Lung (tissue), 12 donors: ENCODE results near the gene TAOK2. TPM values are rescaled to one million over a fixed set of nuclear protein-coding genes. Genes with fewer than 3 reads are reported as not detected.

Source experiments
- ATAC-seq: fragments of 200-7000 bp; cut with Tn5 transposase; one replicate; pipeline ENCODE4 v1.9.1; 2020; ENCODE audit warnings: moderate number of reproducible peaks; ENCODE audit not compliant: insufficient read depth, low FRiP score
- DNase-seq, 3 donors: peaks; one replicate each; pipeline ENCODE4 v3.0.0-alpha.2; 2013 to 2017
- H3K27ac ChIP-seq, 2 donors: one replicate each; pipeline ENCODE4 v1.5.1; 2013; ENCODE audit warnings: mild to moderate bottlenecking in 2 of 2, moderate library complexity in 2 of 2, control low read depth in 1 of 2, inconsistent platforms in 1 of 2, low read depth in 1 of 2, low read length in 1 of 2
- H3K27me3 ChIP-seq, 3 donors: one replicate each; pipeline ENCODE4 v1.5.1; 2013; ENCODE audit warnings: low read length in 2 of 3; ENCODE audit not compliant: control insufficient read depth in 3 of 3, insufficient read depth in 3 of 3
- H3K36me3 ChIP-seq, 4 donors: one replicate each; pipeline ENCODE4 v1.5.1; 2013; ENCODE audit warnings: low read length in 4 of 4, mild to moderate bottlenecking in 1 of 4, moderate library complexity in 1 of 4; ENCODE audit not compliant: control insufficient read depth in 4 of 4, insufficient read depth in 4 of 4
- H3K4me1 ChIP-seq, 5 donors: one replicate each; pipeline ENCODE4 v1.5.1; 2013; ENCODE audit warnings: low read length in 5 of 5, mild to moderate bottlenecking in 2 of 5, moderate library complexity in 1 of 5; ENCODE audit not compliant: control insufficient read depth in 5 of 5, insufficient read depth in 5 of 5
- H3K4me3 ChIP-seq: one replicate; pipeline ENCODE4 v1.5.1; 2013; ENCODE audit warnings: mild to moderate bottlenecking, control low read depth, moderate library complexity
- H3K9ac ChIP-seq, 2 donors: one replicate each; pipeline ENCODE4 v1.5.1; 2013; ENCODE audit warnings: low read length in 2 of 2, control low read depth in 1 of 2; ENCODE audit not compliant: insufficient read depth in 1 of 2
- H3K9me3 ChIP-seq, 4 donors: one replicate each; pipeline ENCODE4 v1.5.1; 2013; ENCODE audit warnings: low read length in 3 of 4, mild to moderate bottlenecking in 1 of 4, moderate library complexity in 1 of 4; ENCODE audit not compliant: control insufficient read depth in 4 of 4, insufficient read depth in 3 of 4
- CTCF ChIP-seq: IDR thresholded peaks from 2 replicates; pipeline ENCODE4 v1.5.1; 2012; ENCODE audit warnings: mild to moderate bottlenecking; ENCODE audit errors: control extremely low read depth, extremely low read depth
- WGBS, 2 donors: extraction: QIAGEN DNeasy Blood & Tissue Kit; methylation state at CpG; one replicate each; pipeline ENCODE4 v1.1.7; 2013; 5-methylcytosine and 5-hydroxymethylcytosine counted together
- polyA plus RNA-seq, 2 donors: library from polyadenylated mRNA; stranded (reverse); fragments of 200-250 nt; gene quantifications; one replicate each; pipeline ENCODE4 v1.2.1, GENCODE V29; 2013
- total RNA-seq, 2 donors: library from RNA; depleted of rRNA in 1 of 2; stranded (reverse); fragments of >200 nt in 1 of 2; gene quantifications; one replicate each; pipeline ENCODE4 v1.2.1, GENCODE V29; 2014 to 2021
- donor health status: control.
- donor health status: control.
- donor health status: Bipolar disorder and iron deficiency.
- donor health status: healthy.
- donor health status: DM: yes; HTN: yes; CAD: no.

TAOK2 gene
- total and polyA plus RNA-seq, 4 donors = 33.8 to 71.8 (median 55.4) TPM

GRCh38 chr16:29961127-29961478, 12.6 kb upstream of the TAOK2 start:
- H3K27me3 ChIP-seq = no peaks in the 10 kb centered on the region
- TF ChIP-seq CTCF = no peak
- H3K27ac ChIP-seq = peak overlapping the region; percentile 50 to 84
- H3K9ac ChIP-seq = peak overlapping the region in 1 of 2 donors; percentile 23
- 62 to 74% methylated on average over 10 of the region's 10 CpGs for WGBS, 2 donors
- H3K9me3 ChIP-seq = no peaks in the 10 kb centered on the region
- H3K4me1 ChIP-seq = peaks cover 0 to 15% (median 4%) of the 10 kb centered on the region in 5 donors
- ATAC-seq (no peak), DNase-seq (no peak)
- peak overlapping the region; percentile 55 for H3K4me3 ChIP-seq
- H3K36me3 ChIP-seq = peaks cover 0 to 5% (median under 1%) of the 10 kb centered on the region in 4 donors

GRCh38 chr16:29961479-29962343, 12.0 kb upstream of the TAOK2 start, which contains the start of gene TMEM219:
TSS of gene TMEM219 (plus strand) at chr16:29962079. CDS start at chr16:29963144, 1,065 bp downstream.
- peak within 1 kb of the TSS; percentile 88 to 97 for H3K27ac ChIP-seq
- peak; percentile 94 to 95 (median 95) for DNase-seq
- no peaks in the 10 kb centered on the region for H3K27me3 ChIP-seq
- peak; percentile 98 for ATAC-seq
- H3K9me3 ChIP-seq = no peaks in the 10 kb centered on the region
- peak within 1 kb of the TSS; percentile 75 for H3K4me3 ChIP-seq
- H3K36me3 ChIP-seq = peaks cover 0 to 5% (median under 1%) of the 10 kb centered on the region in 4 donors
- TF ChIP-seq CTCF = peak; percentile 31
- peaks cover 0 to 15% (median 4%) of the 10 kb centered on the region in 5 donors for H3K4me1 ChIP-seq
- H3K9ac ChIP-seq = peak within 1 kb of the TSS; percentile 6 to 83
- 0 to 1% methylated on average over 64 to 75 of the region's 75 CpGs for WGBS, 2 donors

GRCh38 chr16:29962344-29962994, 11.2 kb upstream of the TAOK2 start:
- DNase-seq = peak; percentile 54 to 89 (median 68)
- peak; percentile 35 for ATAC-seq
- Histone ChIP-seq H3K4me1 (peaks cover 0 to 15% (median 4%) of the 10 kb centered on the region in 5 donors), H3K9me3 (no peaks in the 10 kb centered on the region), H3K9ac (peak overlapping the region; percentile 6 to 83), H3K36me3 (peaks cover 0 to 5% (median under 1%) of the 10 kb centered on the region in 4 donors), H3K4me3 (peak overlapping the region; percentile 75), H3K27ac (peak overlapping the region; percentile 88 to 97), H3K27me3 (no peaks in the 10 kb centered on the region)
- 3 to 5% methylated on average over 18 of the region's 18 CpGs for WGBS, 2 donors
- no peak for TF ChIP-seq CTCF
